K562 (cell line): ENCODE results near the gene FGFBP3. TPM values are rescaled to one million over a fixed set of nuclear protein-coding genes. Genes with fewer than 3 reads are reported as not detected.

Experiments used
- ATF4 ChIP-seq: fragments of 450-650 bp; formaldehyde crosslinking; IDR thresholded peaks from 2 replicates; pipeline ENCODE4 v1.4.0; 2022; ENCODE audit warnings: mild to moderate bottlenecking, moderate library complexity
- FOXK1 ChIP-seq: sonication (generic); formaldehyde crosslinking; IDR thresholded peaks from 2 replicates; pipeline ENCODE4 v1.8.0; 2022; ENCODE audit warnings: missing genetic modification reagents, mild to moderate bottlenecking, borderline replicate concordance
- JUNB ChIP-seq: fragments of 450-650 bp; formaldehyde crosslinking; conservative IDR thresholded peaks from 2 replicates; pipeline ENCODE4 v1.4.0; 2020; ENCODE audit warnings: mild to moderate bottlenecking
- RREB1 ChIP-seq: fragments of 250-450 bp; sonication (Bioruptor Pico); IDR thresholded peaks from 2 replicates; pipeline ENCODE4 v1.4.0; 2020
- TBL1XR1 ChIP-seq, 2 experiments: IDR thresholded peaks; 2 replicates each; pipeline ENCODE4 v1.6.1; 2012; ENCODE audit warnings: improper control_type of control experiment in 2 of 2, low read length in 2 of 2, mild to moderate bottlenecking in 1 of 2
- polyA plus RNA-seq, 8 experiments: library from polyadenylated mRNA; depleted of rRNA in 4 of 8; stranded (reverse) in 5 of 8; unstranded in 3 of 8; fragments of >200 nt; fragmentation: Nextera tagmentation in 2 of 8; fragmentation: Illumina TruSeq in 1 of 8; extraction: Ambion mirVana in 2 of 8; extraction: Trizol in 1 of 8; gene quantifications; 2 replicates each; pipeline versions ENCODE4 v1.2.1 to v1.2.3, GENCODE V29; 2011 to 2014; ENCODE audit warnings: inconsistent platforms in 1 of 8, missing spikeins in 1 of 8
- total RNA-seq, 7 experiments: library from RNA; depleted of rRNA in 6 of 7; stranded (reverse); fragments of >200 nt in 6 of 7; fragmentation: Illumina TruSeq in 2 of 7; extraction: Trizol in 2 of 7; gene quantifications; 2 replicates each; pipeline versions ENCODE4 v1.2.1 to v1.2.3, GENCODE V29; 2011 to 2021; ENCODE audit warnings: low replicate concordance in 1 of 7

FGFBP3 gene
- total and polyA plus RNA-seq, 9 of the 15 experiments (the other 6 are each of a cell fraction or from before 2014, with no cell fraction given), result 0.58 to 3.0 (median 1.5) TPM

- TF ChIP-seq RREB1, result no peak
- TF ChIP-seq TBL1XR1 (IDR thresholded peaks at IDR 0.05; ENCODE audit: low read length in 2 of 2), result no peak
- TF ChIP-seq FOXK1 (CRISPR knock-in tag), result no peak
- TF ChIP-seq ATF4 (CRISPR knock-in tag), result no peak
- TF ChIP-seq JUNB (CRISPR knock-in tag), result no peak
Observed at GRCh38 chr10:91893051-91893450, 16.2 kb downstream of the FGFBP3 start (continued).
